Muscle layer of colon (tissue), 2 donors: ENCODE data around the gene TNNT1.
"Not testable (repeated sequence)": the region's sequence is repeated elsewhere in the genome, so short reads cannot be mapped to it uniquely, and the experiment has no call there.

Experiments used
- H3K27ac ChIP-seq: one replicate; pipeline ENCODE4 v1.7.0; 2013; ENCODE audit warnings: low read depth, mild to moderate bottlenecking, low read length, moderate library complexity
- H3K27me3 ChIP-seq, 2 donors: one replicate each; pipeline ENCODE4 v1.7.0; 2013; ENCODE audit warnings: low read length in 2 of 2, mild to moderate bottlenecking in 2 of 2; ENCODE audit not compliant: insufficient read depth in 2 of 2, control insufficient read depth in 1 of 2
- H3K36me3 ChIP-seq: one replicate; pipeline ENCODE4 v1.7.0; 2013; ENCODE audit warnings: mild to moderate bottlenecking, low read length; ENCODE audit not compliant: insufficient read depth
- H3K4me1 ChIP-seq: one replicate; pipeline ENCODE4 v1.7.0; 2013; ENCODE audit warnings: mild to moderate bottlenecking, low read length; ENCODE audit not compliant: insufficient read depth
- H3K4me3 ChIP-seq, 2 donors: one replicate each; pipeline ENCODE4 v1.7.0; 2013; ENCODE audit warnings: low read length in 2 of 2, low read depth in 1 of 2, mild to moderate bottlenecking in 1 of 2, moderate library complexity in 1 of 2
- H3K9ac ChIP-seq: one replicate; pipeline ENCODE4 v1.7.0; 2013; ENCODE audit warnings: low read length
- H3K9me3 ChIP-seq: one replicate; pipeline ENCODE4 v1.7.0; 2013; ENCODE audit warnings: mild to moderate bottlenecking, low read length
- donor health status: abdominal sarcoma.
- donor health status: Adenocarcinoma of cecum.

TNNT1 gene

GRCh38 chr19:55178781-55179599 lies 30.0 kb upstream of the TNNT1 start:
- H3K9ac ChIP-seq, result no peak overlapping the region
- H3K27me3 ChIP-seq, result peaks cover 69 to 81% of the 10 kb centered on the region in 2 donors
- no peak overlapping the region for H3K27ac ChIP-seq
- H3K9me3 ChIP-seq, result no peaks in the 10 kb centered on the region
- H3K36me3 ChIP-seq, result no peaks in the 10 kb centered on the region
- H3K4me3 ChIP-seq, result no peak overlapping the region
- H3K4me1 ChIP-seq, result peaks cover 11% of the 10 kb centered on the region

GRCh38 chr19:55176076-55176475 lies 27.1 kb upstream of the TNNT1 start:
- Histone ChIP-seq H3K4me1 (peaks cover 11% of the 10 kb centered on the region), H3K9me3 (no peaks in the 10 kb centered on the region), H3K36me3 (no peaks in the 10 kb centered on the region), H3K4me3 (no peak overlapping the region), H3K9ac (no peak overlapping the region), H3K27ac (no peak overlapping the region), H3K27me3 (peaks cover 72 to 98% of the 10 kb centered on the region in 2 donors)

GRCh38 chr19:55175117-55175867 lies 26.3 kb upstream of the TNNT1 start:
- Histone ChIP-seq H3K27me3 (peaks cover 70 to 93% of the 10 kb centered on the region in 2 donors), H3K27ac (no peak overlapping the region), H3K4me3 (no peak overlapping the region), H3K4me1 (peaks cover 11% of the 10 kb centered on the region), H3K36me3 (no peaks in the 10 kb centered on the region), H3K9ac (no peak overlapping the region), H3K9me3 (no peaks in the 10 kb centered on the region)

- Histone ChIP-seq H3K4me3 (no peak overlapping the region), H3K9ac (no peak overlapping the region), H3K36me3 (no peaks in the 10 kb centered on the region), H3K9me3 (no peaks in the 10 kb centered on the region), H3K27me3 (peaks cover 67 to 93% of the 10 kb centered on the region in 2 donors), H3K27ac (no peak overlapping the region), H3K4me1 (peaks cover 8% of the 10 kb centered on the region)
Observed at GRCh38 chr19:55174425-55175116, 25.6 kb upstream of the TNNT1 start.

GRCh38 chr19:55173714-55174409 lies 24.9 kb upstream of the TNNT1 start:
- Histone ChIP-seq H3K27ac (no peak overlapping the region), H3K27me3 (peaks cover 59 to 93% of the 10 kb centered on the region in 2 donors), H3K9ac (no peak overlapping the region), H3K9me3 (no peaks in the 10 kb centered on the region), H3K36me3 (no peaks in the 10 kb centered on the region), H3K4me1 (peaks cover under 1% of the 10 kb centered on the region), H3K4me3 (no peak overlapping the region)

GRCh38 chr19:55173186-55173713 lies 24.2 kb upstream of the TNNT1 start:
- H3K4me1 ChIP-seq, result no peaks in the 10 kb centered on the region
- no peak overlapping the region for H3K9ac ChIP-seq
- H3K27me3 ChIP-seq, result peaks cover 54 to 91% of the 10 kb centered on the region in 2 donors
- H3K36me3 ChIP-seq, result no peaks in the 10 kb centered on the region
- no peaks in the 10 kb centered on the region for H3K9me3 ChIP-seq
- H3K4me3 ChIP-seq, result no peak overlapping the region
- H3K27ac ChIP-seq, result no peak overlapping the region

GRCh38 chr19:55172741-55173140 lies 23.7 kb upstream of the TNNT1 start:
- Histone ChIP-seq H3K9ac (no peak overlapping the region), H3K9me3 (no peaks in the 10 kb centered on the region), H3K4me3 (no peak overlapping the region), H3K4me1 (no peaks in the 10 kb centered on the region), H3K36me3 (no peaks in the 10 kb centered on the region), H3K27me3 (peaks cover 53 to 89% of the 10 kb centered on the region in 2 donors), H3K27ac (no peak overlapping the region)

GRCh38 chr19:55172318-55172717 lies 23.3 kb upstream of the TNNT1 start:
- H3K4me1 ChIP-seq, H3K4me3 ChIP-seq, H3K9ac ChIP-seq, H3K36me3 ChIP-seq, H3K9me3 ChIP-seq, H3K27ac ChIP-seq: not testable (repeated sequence)
- H3K27me3 ChIP-seq, result peaks cover 57 to 89% of the 10 kb centered on the region in 2 donors

- Histone ChIP-seq H3K27me3 (peaks cover 57 to 89% of the 10 kb centered on the region in 2 donors), H3K36me3 (no peaks in the 10 kb centered on the region), H3K4me1 (peaks cover 5% of the 10 kb centered on the region), H3K4me3 (no peak overlapping the region), H3K27ac (no peak overlapping the region), H3K9ac (no peak overlapping the region), H3K9me3 (no peaks in the 10 kb centered on the region)
Observed at GRCh38 chr19:55171440-55171839, 22.4 kb upstream of the TNNT1 start.

GRCh38 chr19:55169136-55169535 lies 20.1 kb upstream of the TNNT1 start:
- peaks cover 10% of the 10 kb centered on the region for H3K4me1 ChIP-seq
- no peak overlapping the region for H3K9ac ChIP-seq
- H3K36me3 ChIP-seq, result no peaks in the 10 kb centered on the region
- H3K9me3 ChIP-seq, result no peaks in the 10 kb centered on the region
- H3K27ac ChIP-seq, result no peak overlapping the region
- H3K4me3 ChIP-seq, result no peak overlapping the region
- H3K27me3 ChIP-seq, result peaks cover 46 to 82% of the 10 kb centered on the region in 2 donors
